Stimulated activated memory B cell treated with anti-CD40 and anti-IgM and Interleukin-4, amounts not matched to agents 10 μg/mL and 1 μg/mL and 100 μg/mL, for 72 hours (primary cell): ENCODE data around the gene DAPP1.
"Not testable (repeated sequence)": the region's sequence is repeated elsewhere in the genome, so short reads cannot be mapped to it uniquely, and the experiment has no call there.

Source experiments
- ATAC-seq: fragments of 150-1000 bp; cut with Tn5 transposase; 2 replicates; pipeline ENCODE4 v1.10.0; 2021
- H3K27ac Mint-ChIP-seq: one replicate; pipeline ENCODE4 v1.8.0; 2022; ENCODE audit warnings: mild to moderate bottlenecking, mixed read lengths
- H3K27me3 Mint-ChIP-seq: one replicate; pipeline ENCODE4 v1.8.0; 2022; ENCODE audit warnings: mixed read lengths
- H3K36me3 Mint-ChIP-seq: one replicate; pipeline ENCODE4 v1.8.0; 2022; ENCODE audit warnings: mixed read lengths
- H3K4me1 Mint-ChIP-seq: one replicate; pipeline ENCODE4 v1.8.0; 2022; ENCODE audit warnings: mixed read lengths
- H3K4me3 Mint-ChIP-seq: one replicate; pipeline ENCODE4 v1.8.0; 2022; ENCODE audit warnings: mild to moderate bottlenecking, moderate library complexity, mixed read lengths
- H3K9me3 Mint-ChIP-seq: one replicate; pipeline ENCODE4 v1.8.0; 2022; ENCODE audit warnings: mixed read lengths

The DAPP1 gene

GRCh38 chr4:99811850-99812249 is 4.8 kb upstream of the DAPP1 start:
- peak overlapping the region; percentile 71 for H3K27ac Mint-ChIP-seq
- no peaks in the 10 kb centered on the region for H3K27me3 Mint-ChIP-seq
- H3K9me3 Mint-ChIP-seq: peaks cover 3% of the 10 kb centered on the region
- no peak overlapping the region for H3K4me3 Mint-ChIP-seq
- no peaks in the 10 kb centered on the region for H3K36me3 Mint-ChIP-seq
- ATAC-seq: no peak
- H3K4me1 Mint-ChIP-seq: peaks cover 63% of the 10 kb centered on the region

- Mint-ChIP-seq H3K9me3 (peaks cover 3% of the 10 kb centered on the region), H3K27ac (peak overlapping the region; percentile 87), H3K36me3 (peaks cover 19% of the 10 kb centered on the region), H3K4me3 (peak overlapping the region; percentile 35), H3K4me1 (peaks cover 66% of the 10 kb centered on the region), H3K27me3 (no peaks in the 10 kb centered on the region)
- ATAC-seq: no peak
These were observed 1.0 kb upstream of the DAPP1 start for GRCh38 chr4:99815597-99816011.

- Mint-ChIP-seq H3K36me3 (peaks cover 25% of the 10 kb centered on the region), H3K4me1 (peaks cover 68% of the 10 kb centered on the region), H3K27me3 (no peaks in the 10 kb centered on the region), H3K27ac (peak overlapping the region; percentile 87), H3K4me3 (peak overlapping the region; percentile 98), H3K9me3 (peaks cover 2% of the 10 kb centered on the region)
- ATAC-seq: peak; percentile 66
These were observed 773 bp downstream of the DAPP1 start for GRCh38 chr4:99817309-99817890.

DNA sequence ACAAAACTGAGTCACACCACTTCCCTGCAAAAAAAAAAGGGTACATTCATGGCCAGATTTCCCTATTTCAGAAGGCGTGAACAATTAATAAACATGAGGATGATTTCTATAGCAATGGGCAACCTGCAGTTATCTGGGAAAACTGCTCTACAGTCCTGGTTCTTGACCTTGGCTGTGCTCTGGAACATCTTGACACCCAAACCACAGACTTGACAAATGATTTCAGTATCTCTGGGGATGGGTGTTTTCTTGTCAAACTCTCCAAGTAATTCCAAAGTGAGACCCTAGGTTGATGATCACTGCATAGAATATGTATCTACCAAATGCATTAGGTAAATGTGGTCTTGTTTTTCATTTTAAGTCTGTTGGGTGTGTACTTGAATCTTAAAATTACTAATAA is 2.0 kb downstream of the DAPP1 start:
- Mint-ChIP-seq H3K4me3 (peak overlapping the region; percentile 98), H3K9me3 (no peaks in the 10 kb centered on the region), H3K4me1 (peaks cover 68% of the 10 kb centered on the region), H3K27ac (peak overlapping the region; percentile 87), H3K36me3 (peaks cover 34% of the 10 kb centered on the region), H3K27me3 (no peaks in the 10 kb centered on the region)
- ATAC-seq: no peak

DNA sequence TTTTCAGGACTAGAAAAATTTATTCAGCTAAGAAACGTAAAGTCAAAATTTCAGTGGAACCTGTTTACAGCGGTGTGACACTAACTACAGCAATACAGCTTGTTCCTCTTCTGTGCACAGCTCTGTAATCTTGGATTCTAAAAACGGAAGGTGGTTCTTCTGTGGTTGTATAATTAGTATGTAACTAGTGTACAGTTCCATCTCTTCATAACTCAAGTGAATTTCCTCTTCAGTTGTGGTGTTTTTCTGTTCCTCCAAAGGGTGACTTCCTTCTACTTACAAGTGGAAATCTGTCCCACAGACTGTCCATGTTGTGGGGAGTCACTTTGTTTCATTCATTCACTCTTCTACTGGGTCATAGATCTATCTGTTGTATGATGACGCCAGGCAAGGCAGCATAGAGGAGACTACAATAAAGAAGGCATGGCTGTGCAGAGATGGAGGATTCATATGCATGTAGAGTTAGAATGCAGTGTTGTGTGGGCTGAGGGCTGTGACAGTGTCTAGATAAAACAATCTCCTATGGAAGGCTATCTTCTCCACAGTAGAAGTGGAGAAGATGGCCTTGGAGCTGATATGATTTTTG is 5.4 kb downstream of the DAPP1 start:
- Mint-ChIP-seq H3K4me1 (peaks cover 80% of the 10 kb centered on the region), H3K4me3 (peak overlapping the region; percentile 75), H3K27me3 (no peaks in the 10 kb centered on the region), H3K27ac (peak overlapping the region; percentile 75), H3K36me3 (peaks cover 65% of the 10 kb centered on the region), H3K9me3 (no peaks in the 10 kb centered on the region)
- ATAC-seq: peak; percentile 92

GRCh38 chr4:99822734-99823133 is 6.1 kb downstream of the DAPP1 start:
- peaks cover 86% of the 10 kb centered on the region for H3K4me1 Mint-ChIP-seq
- H3K27me3 Mint-ChIP-seq: no peaks in the 10 kb centered on the region
- H3K36me3 Mint-ChIP-seq: peaks cover 59% of the 10 kb centered on the region
- H3K9me3 Mint-ChIP-seq: no peaks in the 10 kb centered on the region
- peak overlapping the region; percentile 75 for H3K4me3 Mint-ChIP-seq
- no peak for ATAC-seq
- H3K27ac Mint-ChIP-seq: peak overlapping the region; percentile 75

GRCh38 chr4:99824070-99824599 is 7.5 kb downstream of the DAPP1 start:
- Mint-ChIP-seq H3K36me3 (peaks cover 52% of the 10 kb centered on the region), H3K27me3 (no peaks in the 10 kb centered on the region), H3K4me1 (peaks cover 80% of the 10 kb centered on the region), H3K4me3 (no peak overlapping the region), H3K9me3 (no peaks in the 10 kb centered on the region), H3K27ac (peak overlapping the region; percentile 74)
- ATAC-seq: no peak

GRCh38 chr4:99825272-99825671 is 8.6 kb downstream of the DAPP1 start:
- H3K27me3 Mint-ChIP-seq: no peaks in the 10 kb centered on the region
- ATAC-seq: no peak
- H3K9me3 Mint-ChIP-seq: no peaks in the 10 kb centered on the region
- peak overlapping the region; percentile 74 for H3K27ac Mint-ChIP-seq
- H3K4me3 Mint-ChIP-seq: peak overlapping the region; percentile 21
- H3K4me1 Mint-ChIP-seq: peaks cover 73% of the 10 kb centered on the region
- peaks cover 48% of the 10 kb centered on the region for H3K36me3 Mint-ChIP-seq

DNA sequence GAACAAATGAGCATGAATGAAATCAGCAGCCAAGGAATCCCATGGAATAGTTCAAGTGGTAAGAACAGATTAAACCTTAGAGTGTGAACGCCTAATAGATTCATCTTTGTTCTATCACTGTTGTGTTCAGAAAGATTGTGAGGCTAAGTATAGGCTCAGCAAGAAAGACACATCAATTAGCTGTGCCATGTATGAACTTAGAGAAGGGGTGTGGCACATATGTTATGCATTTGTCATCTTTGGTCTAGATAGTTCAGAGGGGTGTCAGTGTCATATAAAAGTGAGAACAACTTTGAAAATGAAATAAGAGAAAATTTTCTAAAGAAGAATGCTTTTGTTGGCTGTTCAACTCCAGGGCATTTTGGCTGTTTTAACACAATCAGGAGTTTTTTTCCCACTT is 9.4 kb downstream of the DAPP1 start:
- Mint-ChIP-seq H3K9me3 (no peaks in the 10 kb centered on the region), H3K36me3 (peaks cover 53% of the 10 kb centered on the region), H3K27me3 (no peaks in the 10 kb centered on the region), H3K27ac (no peak overlapping the region), H3K4me3 (no peak overlapping the region), H3K4me1 (peaks cover 78% of the 10 kb centered on the region)
- ATAC-seq: no peak

DNA sequence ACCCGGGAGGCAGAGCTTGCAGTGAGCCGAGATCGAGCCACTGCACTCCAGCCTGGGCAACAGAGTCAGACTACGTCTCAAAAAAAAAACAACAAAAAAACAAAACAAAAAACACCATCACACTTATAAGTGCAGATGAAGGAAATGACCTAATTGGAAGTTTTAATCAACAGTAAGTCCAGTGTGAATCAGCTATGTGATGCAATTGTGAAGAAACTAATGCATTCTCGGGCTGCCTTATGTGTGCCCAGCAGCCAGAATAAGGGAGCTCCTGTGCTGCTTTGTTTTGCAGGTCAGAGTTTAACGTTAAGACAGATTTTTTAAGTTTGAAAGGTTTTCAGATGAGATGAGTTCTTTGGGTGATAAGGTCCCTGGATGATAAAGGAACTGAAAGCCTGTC is 10.8 kb downstream of the DAPP1 start:
- Mint-ChIP-seq H3K27me3 (no peaks in the 10 kb centered on the region), H3K9me3 (no peaks in the 10 kb centered on the region), H3K4me3 (no peak overlapping the region), H3K27ac (peak overlapping the region; percentile 54), H3K36me3 (peaks cover 57% of the 10 kb centered on the region), H3K4me1 (peaks cover 77% of the 10 kb centered on the region)
- no peak for ATAC-seq

GRCh38 chr4:99827857-99828256 is 11.2 kb downstream of the DAPP1 start:
- ATAC-seq: no peak
- Mint-ChIP-seq H3K27me3 (no peaks in the 10 kb centered on the region), H3K9me3 (no peaks in the 10 kb centered on the region), H3K4me1 (peaks cover 73% of the 10 kb centered on the region), H3K27ac (peak overlapping the region; percentile 54), H3K4me3 (no peak overlapping the region), H3K36me3 (peaks cover 53% of the 10 kb centered on the region)

DNA sequence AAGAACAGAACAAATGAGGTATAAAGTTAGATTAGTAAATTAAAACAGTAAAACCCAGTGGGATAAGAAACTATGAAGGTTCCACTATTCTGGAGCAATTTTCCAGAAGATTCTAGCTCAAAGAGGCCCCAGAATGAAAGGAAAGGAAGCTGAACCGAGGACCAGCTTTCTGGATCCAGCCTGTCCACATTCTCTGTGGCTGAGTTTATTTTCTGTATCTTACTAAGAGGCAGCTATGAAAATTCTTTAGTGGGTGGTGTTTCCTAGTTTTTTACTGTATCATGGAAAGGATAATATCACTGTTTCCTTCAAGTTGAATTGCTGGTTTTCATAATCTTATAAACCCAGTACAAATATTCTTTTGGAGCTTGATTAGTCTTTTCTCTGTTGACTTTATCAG is 11.8 kb downstream of the DAPP1 start:
- ATAC-seq: no peak
- Mint-ChIP-seq H3K27ac (no peak overlapping the region), H3K4me3 (no peak overlapping the region), H3K9me3 (no peaks in the 10 kb centered on the region), H3K4me1 (peaks cover 70% of the 10 kb centered on the region), H3K36me3 (peaks cover 54% of the 10 kb centered on the region), H3K27me3 (no peaks in the 10 kb centered on the region)

GRCh38 chr4:99830051-99830450 is 13.4 kb downstream of the DAPP1 start:
- not testable (repeated sequence) for H3K4me3 Mint-ChIP-seq, H3K9me3 Mint-ChIP-seq, H3K27me3 Mint-ChIP-seq, ATAC-seq, H3K27ac Mint-ChIP-seq
- peaks cover 61% of the 10 kb centered on the region for H3K4me1 Mint-ChIP-seq
- peaks cover 54% of the 10 kb centered on the region for H3K36me3 Mint-ChIP-seq

GRCh38 chr4:99832321-99832720 is 15.7 kb downstream of the DAPP1 start:
- no peaks in the 10 kb centered on the region for H3K27me3 Mint-ChIP-seq
- no peak overlapping the region for H3K27ac Mint-ChIP-seq
- peaks cover 53% of the 10 kb centered on the region for H3K4me1 Mint-ChIP-seq
- no peak for ATAC-seq
- no peaks in the 10 kb centered on the region for H3K9me3 Mint-ChIP-seq
- no peak overlapping the region for H3K4me3 Mint-ChIP-seq
- H3K36me3 Mint-ChIP-seq: peaks cover 59% of the 10 kb centered on the region

GRCh38 chr4:99832758-99833157 is 16.1 kb downstream of the DAPP1 start:
- no peak for ATAC-seq
- Mint-ChIP-seq H3K27me3 (no peaks in the 10 kb centered on the region), H3K4me1 (peaks cover 49% of the 10 kb centered on the region), H3K9me3 (no peaks in the 10 kb centered on the region), H3K4me3 (no peak overlapping the region), H3K36me3 (peaks cover 61% of the 10 kb centered on the region), H3K27ac (no peak overlapping the region)

- Mint-ChIP-seq H3K36me3 (peaks cover 65% of the 10 kb centered on the region), H3K4me1 (peaks cover 50% of the 10 kb centered on the region), H3K9me3 (no peaks in the 10 kb centered on the region), H3K4me3 (no peak overlapping the region), H3K27ac (no peak overlapping the region), H3K27me3 (no peaks in the 10 kb centered on the region)
- no peak for ATAC-seq
These were observed 17.1 kb downstream of the DAPP1 start for GRCh38 chr4:99833756-99834155.
